Mucosa of gallbladder (tissue), 1 donor: ENCODE results near the gene C9orf72. TPM values are rescaled to one million over a fixed set of nuclear protein-coding genes. Genes with fewer than 3 reads are reported as not detected.

Experiments used
- DNase-seq: peaks from one replicate; pipeline ENCODE4 v3.0.0-alpha.2; 2020; ENCODE audit warnings: low spot score
- total RNA-seq: library from RNA; stranded (reverse); gene quantifications from one replicate; pipeline ENCODE4 v1.2.1, GENCODE V29; 2021
- donor health status: DM: no; HTN: no; CAD: no.

Gene C9orf72
- total RNA-seq, 1 donor from 2014 or later, result 12.0 TPM

DNA sequence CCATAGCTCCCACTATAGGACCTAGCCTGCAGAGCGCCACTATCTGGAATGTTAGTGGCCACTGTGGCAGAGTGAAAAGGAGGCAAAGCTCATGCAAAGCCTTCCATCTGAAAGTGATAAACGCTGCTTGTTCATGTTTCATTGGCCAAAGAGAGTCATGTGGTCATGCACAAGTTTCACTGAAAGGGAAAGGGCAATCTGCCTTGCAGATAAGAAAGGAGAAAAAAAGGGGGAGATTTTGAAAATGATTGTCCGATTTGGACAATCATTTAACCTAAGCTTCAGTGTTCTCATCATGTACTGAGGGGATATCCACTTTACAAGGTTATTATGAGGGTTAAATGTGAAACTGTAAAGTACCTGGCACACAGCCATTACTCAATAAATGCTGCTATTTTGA lies 34.6 kb downstream of the C9orf72 start:
- no peak for DNase-seq

DNA sequence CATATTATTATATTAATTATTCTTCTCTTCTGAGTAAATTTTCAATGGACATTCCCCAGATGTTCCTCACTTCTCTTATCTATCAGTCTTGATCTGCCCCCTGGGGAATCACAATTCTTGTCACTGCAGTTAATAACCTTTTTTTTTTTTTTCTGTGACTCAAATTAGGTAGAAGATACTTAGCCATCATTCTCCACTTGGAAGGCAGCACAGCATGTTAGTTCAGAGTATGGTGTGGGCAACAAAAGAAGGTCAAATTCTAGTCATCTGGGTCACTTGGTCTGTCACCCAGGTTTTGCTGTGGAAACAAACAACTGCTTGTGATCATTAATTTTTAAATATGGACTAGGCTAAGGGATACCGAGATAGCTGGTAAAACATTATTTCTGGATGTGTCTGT lies 35.5 kb downstream of the C9orf72 start:
- DNase-seq, result no peak

DNA sequence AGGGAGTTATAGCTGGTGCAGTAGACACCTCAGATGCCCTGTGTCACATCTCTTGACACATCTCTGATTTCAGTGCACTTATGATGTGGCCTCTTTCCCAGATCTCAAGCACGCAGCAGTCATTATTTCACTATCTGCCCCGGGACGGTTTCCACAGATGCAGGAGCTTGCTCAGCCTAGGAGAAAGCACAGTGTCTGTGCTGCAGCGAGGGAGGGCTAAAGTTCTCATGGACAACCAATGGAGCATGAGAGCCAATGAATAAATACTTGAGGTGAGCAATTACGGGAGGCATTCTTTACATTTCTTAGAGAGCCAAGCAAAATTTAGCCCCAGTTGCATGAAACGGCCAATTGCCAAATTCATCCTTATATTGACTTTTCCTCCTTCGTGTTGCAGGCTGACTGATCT lies 36.2 kb downstream of the C9orf72 start:
- no peak for DNase-seq

DNA sequence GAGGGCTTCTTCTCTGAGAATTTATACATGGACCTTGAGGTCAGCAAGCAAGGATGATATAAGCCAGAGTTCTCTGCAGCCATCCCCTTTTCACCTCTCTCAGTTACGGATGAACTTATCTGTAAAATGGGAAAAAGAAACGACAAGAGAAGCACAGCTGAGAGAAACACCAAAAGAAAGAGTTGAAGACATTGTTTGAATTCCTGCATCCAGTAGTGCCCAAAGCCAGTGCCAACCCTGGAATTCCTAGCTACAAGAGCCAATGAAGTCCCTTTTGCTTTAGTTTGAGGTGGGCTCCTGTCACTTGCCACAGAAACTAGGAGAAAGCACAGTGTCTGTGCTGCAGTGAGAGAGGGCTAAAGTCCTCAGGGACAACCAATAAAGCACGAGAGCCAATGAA lies 37.1 kb downstream of the C9orf72 start:
- no peak for DNase-seq

DNA sequence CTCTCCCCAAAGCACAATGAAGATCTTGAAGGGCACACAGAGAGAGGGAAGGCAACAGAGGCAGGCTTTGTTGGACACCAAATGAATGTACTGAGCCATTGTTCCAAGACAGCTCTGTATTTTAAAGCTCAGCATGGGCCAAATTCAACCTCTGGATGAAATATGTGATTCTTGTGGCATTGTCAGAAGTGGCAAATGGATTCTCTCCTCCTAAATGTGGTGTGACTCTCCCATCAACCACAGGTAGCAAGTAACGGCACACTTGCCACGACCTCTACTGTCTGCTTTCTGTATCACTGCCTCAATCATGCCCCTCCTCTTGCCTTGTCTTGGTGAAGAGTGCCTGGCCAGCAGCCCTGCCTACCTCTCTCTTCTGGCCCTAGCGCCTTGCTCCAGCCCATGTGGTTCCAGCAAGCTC lies 37.6 kb downstream of the C9orf72 start:
- no peak for DNase-seq

DNA sequence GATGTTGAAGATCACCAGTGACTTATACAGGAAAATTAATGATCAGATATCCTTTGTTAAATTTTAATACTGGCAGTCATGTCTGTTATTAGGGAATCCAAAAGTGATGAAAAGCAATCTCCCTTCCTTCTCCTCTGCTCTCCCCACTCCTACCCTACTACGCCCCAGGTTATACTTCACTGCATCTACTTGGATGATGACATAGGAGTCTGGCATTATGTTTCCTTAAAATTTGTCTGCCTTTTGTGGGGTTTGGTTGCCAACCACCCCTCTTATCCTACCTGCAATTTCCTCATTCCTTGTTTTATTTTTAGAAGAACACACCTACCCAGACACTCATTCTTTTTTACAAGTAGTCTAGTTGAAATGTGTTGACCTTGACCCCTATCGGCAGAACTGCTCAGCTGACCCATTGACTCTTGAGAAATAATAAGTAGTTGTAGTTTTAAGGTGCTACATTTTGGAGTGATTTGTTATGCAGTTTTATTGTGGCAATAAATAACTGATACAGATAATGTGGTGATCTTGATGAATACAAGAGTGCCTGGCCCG lies 38.5 kb downstream of the C9orf72 start:
- DNase-seq, result no peak

DNA sequence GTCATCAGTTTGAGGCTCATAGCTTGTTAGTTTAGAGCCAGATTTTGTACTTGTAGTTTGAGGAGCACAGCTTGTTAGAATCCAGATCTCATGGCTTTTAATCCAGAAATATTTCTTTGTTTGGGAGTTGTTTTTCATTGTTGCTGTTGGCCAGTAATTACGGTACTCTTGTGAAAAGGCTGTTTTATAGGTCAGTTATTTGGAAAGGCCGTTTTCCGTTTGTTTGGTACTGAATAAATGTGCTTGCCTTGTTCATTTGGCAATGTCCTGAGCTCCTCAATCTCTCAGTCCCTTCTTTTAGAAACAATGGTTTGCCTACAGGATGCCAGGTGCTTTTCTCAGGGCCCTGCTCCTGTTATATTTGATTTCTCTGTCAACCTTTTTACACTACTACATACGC lies 39.1 kb downstream of the C9orf72 start:
- DNase-seq, result no peak

DNA sequence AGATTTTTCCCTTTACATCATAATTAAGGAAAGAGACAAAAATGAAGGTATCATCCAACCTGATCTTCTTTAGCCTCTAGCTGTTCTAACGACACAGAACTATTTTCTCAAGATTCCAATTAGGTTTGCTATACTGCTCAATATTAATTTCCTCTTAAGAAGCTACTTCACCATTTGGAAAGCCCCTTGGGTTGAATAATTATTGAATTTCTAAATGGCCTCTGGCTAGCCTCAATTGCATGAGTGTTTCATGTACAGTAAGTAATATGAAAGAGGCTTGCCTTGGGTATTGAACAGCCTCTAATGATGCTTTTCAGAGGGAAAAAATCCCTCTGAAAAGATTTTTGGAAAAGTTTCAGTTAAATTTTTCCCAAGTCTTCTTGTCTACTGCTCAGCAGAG lies 40.0 kb downstream of the C9orf72 start:
- DNase-seq, result no peak

DNA sequence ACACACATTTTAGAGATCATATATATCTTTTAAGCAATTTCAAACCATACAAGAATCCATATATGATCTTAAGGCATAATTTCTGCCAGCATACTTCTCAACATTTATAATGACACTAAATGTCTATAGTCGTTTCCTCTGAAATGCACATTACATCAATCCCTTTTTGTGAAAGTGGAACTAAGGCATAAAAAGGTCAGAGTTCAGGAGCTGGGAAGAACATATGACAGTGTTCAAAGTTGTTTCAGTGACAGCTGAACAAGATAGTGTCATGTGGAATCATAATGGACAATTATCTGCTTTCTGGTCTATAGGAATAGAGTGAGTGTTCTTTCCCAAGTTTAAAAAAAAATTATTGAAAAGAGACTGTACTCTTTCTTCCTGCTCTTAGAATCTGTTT lies 41.2 kb downstream of the C9orf72 start:
- no peak for DNase-seq

DNA sequence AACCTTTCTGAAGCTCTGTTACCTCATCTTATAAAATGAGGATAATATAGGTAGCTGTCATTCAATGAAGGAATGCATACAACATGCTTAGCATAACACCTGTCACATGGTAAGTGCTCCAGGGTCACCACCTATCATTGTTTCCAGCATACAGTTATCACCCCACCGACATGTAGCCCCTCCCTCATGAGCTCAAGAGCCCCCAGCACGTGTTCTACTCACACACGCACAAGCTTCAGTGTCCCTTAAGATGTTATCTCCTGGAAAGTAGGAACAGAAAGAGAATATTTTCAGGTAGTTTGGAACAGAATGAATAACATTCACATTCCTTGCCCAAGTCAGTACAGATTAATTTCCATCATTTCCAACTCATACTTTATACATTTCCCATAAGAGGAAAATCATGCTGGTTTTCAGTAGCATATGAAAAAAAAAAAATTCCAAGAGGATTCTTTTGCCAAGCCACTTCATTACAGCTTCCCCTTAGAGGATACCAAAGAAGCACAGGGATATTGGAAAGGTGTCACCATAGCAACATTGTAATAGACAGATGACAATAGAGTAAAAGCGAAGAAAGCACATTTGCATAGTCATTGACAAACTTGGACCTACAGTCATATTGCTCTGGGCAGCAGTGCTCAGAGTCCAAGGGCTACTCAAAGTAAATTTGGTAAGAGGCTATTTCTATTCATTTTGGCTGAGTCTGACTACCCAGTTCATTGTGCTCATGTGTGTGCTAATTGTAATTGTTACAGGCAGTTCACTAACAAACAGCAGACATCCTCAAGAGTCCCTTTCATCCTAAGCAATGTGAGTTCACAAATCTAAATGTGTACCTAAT lies 42.1 kb downstream of the C9orf72 start:
- no peak for DNase-seq

DNA sequence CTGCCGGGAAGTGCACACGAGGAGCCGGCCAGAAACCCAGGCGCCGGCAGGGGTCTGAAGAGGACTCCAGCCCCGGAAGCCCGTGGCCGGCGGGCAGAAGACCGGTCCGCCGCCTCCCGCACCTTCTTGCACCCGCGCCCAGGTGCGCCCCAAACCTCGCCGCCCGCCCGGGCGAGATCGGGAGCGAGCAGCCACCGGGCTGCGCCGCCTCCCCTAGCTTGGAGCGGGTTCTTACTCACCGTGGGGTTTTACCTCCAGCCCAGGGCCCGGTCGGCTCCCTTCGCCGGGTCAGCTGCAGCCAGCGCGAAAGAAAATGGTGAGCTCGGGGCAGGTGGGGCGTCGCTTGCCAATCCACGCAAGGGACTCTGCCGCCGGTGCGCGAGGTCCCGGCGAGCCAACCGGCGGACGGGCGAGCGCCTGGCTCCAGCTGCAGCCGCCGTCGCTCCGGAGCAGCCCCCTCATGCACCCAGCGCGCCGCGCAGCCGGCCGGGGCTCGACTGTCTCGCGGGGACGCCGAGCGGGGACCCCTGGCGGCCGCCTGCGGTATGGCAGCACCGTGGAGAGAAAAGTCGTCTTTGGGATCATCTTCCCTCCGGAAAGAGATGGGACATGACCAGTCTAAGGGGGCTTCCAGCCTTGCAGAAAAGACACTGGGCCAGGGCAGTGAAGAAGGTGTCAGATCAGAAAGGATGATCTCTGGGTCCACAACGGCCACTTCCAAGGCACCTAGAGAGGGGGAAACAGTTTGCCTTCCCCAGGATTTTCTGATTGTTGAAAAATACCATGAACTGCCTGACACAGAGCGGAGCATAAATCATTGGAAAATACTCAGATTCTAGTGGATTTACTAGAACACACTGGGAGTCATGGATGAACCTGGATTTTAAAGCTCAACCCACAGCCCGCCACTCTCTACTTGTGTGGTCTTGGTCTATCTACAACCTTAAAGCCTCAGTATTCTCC lies 43.7 kb downstream of the C9orf72 start, which contains the start of gene MOB3B:
TSS of gene MOB3B (minus strand) at position 499 of the 963 bp plus-strand sequence. CDS start 74,264 bp downstream, outside the sequence.
- peak; percentile 86 for DNase-seq

DNA sequence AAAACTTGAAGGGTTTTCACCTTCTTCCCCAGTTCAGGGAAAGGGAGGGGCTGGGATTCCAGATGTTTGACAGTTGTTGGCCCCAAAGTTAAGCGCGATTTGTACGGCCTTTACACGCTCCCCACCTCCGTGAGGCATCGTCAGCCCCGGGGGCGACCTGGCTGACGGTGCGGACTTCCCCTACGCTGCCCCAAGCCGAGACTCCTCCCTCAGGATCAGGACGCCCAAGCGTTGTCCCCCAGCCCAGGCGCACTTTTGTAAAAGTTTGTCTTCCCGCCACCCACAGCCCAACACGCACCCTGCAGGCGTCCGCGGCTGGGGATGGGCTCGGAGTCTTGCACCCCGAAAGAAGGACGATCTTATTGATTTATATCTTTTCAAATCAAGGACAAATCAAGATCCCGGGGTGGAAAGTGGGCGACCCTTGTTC lies 44.4 kb downstream of the C9orf72 start:
- peak; percentile 24 for DNase-seq

DNA sequence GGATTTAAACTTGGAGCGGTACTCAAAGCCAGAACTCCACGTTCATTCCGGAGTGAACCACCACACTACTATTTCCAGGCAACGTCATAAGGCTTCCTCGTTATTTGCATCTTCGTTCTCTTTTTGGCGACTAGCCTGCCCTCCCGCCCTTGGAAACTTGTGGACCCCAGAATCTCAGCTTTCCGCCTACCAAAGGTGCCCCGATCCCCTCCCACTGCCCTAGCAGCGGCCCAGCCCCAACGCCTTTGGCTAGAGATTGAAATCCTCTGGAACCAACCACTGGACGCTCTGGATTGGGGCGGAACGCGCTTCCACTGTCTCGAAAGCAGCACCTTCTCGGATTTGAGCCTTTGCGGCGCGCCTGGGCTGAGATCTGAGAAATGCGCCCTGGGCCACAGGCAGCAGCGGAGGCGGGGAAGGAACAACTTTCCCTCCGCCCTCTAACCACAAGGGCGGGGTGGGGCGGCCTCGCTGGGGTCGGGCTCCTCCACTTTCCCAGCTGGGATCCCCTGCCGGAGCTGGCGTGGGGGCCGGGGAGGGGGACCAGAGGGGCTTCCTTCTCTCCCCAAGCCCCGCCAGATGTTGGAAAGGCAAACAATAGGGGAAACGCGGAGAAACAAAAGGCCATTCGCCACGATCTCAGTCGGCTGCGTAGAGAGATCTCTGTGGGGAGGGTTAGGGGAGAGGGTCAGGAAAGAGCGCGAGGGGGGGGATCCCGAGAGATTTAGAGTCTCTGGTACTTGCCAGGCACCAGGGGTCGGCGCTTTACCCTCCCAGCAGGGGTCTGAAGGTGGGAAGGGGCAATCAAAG lies 45.0 kb downstream of the C9orf72 start:
- DNase-seq, result peak; percentile 83

DNA sequence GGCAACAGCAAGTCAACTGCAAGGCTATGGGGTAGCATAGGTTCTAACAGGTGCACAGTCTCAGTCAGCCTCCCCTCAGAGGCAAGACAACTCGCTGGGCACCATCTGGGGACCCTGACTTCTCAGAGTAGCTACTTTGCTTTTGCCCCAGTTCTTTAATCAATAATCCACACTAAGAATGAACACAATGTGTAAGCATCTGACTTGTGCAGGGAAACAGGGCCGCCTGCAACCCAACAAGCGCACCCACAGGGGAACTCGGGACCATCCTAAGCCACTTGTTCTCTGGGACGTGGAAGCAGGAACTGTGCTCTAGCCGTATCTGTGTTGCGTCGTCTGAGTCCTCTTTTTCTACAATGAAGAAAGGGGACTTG lies 45.6 kb downstream of the C9orf72 start:
- no peak for DNase-seq

DNA sequence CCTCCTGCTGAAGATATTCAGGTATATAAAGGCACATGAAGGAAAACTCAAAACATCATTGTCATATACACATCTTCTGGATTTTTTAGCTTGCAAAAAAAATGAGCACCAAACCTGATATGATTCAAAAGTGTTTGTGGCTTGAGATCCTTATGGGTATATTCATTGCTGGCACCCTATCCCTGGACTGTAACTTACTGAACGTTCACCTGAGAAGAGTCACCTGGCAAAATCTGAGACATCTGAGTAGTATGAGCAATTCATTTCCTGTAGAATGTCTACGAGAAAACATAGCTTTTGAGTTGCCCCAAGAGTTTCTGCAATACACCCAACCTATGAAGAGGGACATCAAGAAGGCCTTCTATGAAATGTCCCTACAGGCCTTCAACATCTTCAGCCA lies 49.0 kb downstream of the C9orf72 start, which contains the start of gene IFNK:
TSS of gene IFNK (plus strand) at position 55 of the 400 bp plus-strand sequence. CDS start at position 102, 47 bp downstream.
- no peak for DNase-seq

DNA sequence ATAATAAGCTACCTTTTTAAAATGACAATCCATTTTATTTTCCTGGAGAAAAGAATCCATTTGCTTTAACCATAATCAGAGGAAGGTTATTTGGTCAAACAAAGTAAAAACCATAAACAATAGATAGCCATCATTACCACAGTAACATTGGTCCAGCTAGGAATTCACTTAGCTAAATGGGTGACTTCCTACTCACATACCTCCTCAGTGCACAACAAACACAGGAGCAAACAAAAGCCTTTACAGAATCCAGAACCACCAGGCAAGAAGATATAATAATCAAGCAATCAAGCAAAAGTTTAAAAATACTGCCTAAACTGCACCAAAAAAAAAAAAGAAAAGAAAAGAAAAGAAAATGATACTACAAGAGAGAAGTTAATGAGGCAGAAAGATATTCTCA lies 50.1 kb downstream of the C9orf72 start:
- DNase-seq, result no peak

DNA sequence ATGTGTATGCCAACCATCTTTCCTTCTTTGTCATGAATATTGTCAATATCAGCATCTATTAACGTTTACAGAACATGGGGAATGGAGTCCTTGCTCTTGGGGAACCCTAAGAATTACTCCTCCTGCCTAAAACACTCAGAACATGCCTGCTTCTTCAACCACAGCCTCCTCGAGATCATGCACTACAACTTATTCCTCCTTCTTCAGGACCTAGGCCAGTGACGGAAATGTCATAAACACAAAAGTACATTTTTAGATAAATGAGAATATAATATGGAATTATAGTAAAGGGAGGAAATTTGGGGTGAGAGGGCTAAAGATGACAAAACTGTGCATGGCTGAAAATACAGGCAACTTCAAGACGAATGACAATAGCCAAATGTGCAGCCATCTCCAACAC lies 52.3 kb downstream of the C9orf72 start:
- DNase-seq, result no peak

DNA sequence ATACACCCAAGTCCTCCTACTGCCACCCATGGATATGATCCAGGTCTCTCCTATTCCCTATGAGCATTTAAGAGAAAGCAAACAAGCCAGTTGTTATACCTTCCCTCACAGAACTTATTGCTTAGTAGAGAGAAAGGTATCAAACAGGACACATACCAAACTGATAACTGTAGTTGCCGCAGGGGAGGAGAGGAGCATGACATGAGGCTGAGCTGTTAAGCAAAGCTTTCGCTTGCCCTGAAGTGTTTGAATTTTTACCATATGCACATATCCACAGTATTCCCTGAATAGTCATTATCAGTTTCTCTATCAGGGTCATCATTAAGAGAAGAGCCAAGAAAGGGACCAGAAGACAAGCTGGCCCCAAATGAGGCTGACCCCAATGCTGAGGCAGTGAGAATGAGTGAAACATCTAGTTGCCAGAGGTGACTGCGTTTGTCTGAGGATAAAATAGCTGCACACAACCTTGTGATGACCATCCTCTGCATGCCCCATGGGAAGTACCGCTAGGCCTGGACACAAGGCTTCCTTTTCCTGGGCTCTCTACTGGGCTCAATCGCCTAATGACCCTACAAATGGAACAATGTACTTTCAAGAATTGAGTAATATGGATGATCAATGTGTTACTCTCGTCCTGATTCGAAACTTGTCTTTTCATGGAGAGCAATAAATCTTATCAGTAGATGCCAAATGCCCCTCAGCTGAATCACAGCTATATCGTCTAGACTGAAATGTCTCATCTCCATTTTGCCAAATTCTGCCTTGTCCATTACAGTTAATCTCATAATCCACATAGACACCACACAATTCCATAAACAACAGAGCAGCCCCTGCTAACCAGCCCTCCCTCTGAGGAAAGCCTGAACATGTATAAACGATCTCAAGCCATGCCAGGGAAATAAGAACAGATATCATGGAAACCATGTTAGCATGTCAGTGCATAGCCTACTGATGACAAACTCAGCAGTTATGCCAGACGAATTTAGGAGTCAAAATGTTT lies 53.5 kb downstream of the C9orf72 start:
- DNase-seq, result no peak

DNA sequence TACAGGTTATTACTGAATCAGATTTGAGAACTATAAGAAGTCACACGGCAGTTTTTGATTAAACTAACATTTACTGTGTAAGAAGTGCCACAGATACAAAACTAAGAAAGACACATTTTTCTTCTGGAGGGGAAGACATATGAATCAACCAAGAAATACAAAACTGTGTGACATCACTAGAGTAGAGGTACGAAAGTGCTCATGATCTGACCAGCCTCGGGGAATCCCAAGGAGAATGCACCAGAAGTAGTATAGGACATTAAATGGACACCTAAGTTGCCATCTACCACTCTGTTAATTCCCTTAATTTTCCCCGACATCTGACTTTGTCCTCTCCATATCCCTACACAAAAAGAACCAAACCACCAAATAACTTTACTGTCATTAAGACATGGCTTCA lies 54.5 kb downstream of the C9orf72 start:
- DNase-seq, result no peak

DNA sequence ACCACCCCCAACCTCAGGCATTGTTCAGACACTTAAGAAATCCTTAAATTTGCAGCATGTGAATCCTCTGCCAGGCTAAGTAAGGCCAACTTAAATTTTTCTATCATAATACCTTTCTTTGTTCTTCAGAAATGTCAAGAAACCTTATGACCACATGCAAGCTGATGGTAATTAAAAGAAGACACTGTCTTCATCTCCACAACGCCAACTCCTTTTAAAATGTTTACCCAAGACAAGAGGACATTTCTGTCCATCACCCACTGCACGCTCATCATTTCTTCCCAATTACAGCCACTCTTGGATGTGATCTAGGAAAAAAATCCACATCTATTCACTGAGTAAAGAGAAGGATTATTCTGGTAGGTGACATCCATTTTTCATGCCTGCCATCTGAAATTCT lies 55.3 kb downstream of the C9orf72 start:
- DNase-seq, result no peak
